ENCODE data around the gene ATPAF1. TPM values are rescaled to one million over a fixed set of nuclear protein-coding genes. Genes with fewer than 3 reads are reported as not detected.
A peak's percentile ranks its signal among the peaks of the same experiment; 100 is the strongest.

ATPAF1 gene
- total and polyA plus RNA-seq, 9 of the 15 experiments (the other 6 are each of a cell fraction or from before 2014, with no cell fraction given): 6.3 to 56.2 (median 27.4) TPM

DNA sequence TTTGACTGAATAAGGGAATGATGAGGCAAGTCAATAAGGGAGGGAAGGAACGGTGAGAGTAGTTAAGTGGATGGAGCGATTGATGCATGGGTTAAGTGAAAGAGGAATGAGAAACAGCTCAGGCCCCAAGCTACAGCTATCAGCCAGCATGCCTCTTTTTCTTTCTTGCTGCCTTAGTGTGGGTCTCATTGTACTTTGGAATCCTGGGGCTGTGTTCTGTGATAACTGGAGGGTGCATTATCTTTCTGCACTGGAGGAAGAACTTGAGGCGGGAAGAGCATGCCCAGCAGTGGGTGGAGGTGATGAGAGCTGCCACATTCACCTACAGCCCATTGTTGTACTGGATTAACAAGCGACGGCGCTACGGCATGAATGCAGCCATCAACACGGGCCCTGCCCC lies 4.5 kb upstream of the ATPAF1 start:
- BruUV-seq (replicated peaks): no TSS peak
- peaks cover 13 to 42% of the 10 kb centered on the region in 2 experiments; a peak in 4 of 5 replicates for H3K4me1 ChIP-seq (replicated peaks in 1 of 2; ENCODE audit: control insufficient read depth in 2 of 2, insufficient read depth in 2 of 2, low read length in 2 of 2)
- H3K4me3 ChIP-seq: no peak overlapping the region
- ATAC-seq (no peak), DNase-seq (ENCODE audit: extremely low read depth in 1 of 4, low spot score in 3 of 4) (peak in 1 of 4 experiments; percentile 18), FAIRE-seq (no peak)
- H4K20me1 ChIP-seq (replicated peaks; ENCODE audit: control insufficient read depth, insufficient read depth, low read length): no peaks in the 10 kb centered on the region
- H3K9ac ChIP-seq (ENCODE audit: insufficient read depth in 1 of 2, low read depth in 2 of 2, low read length in 2 of 2): peak overlapping the region in 1 of 2 experiments; percentile 47; a peak in 2 of 4 replicates
- no peaks in the 10 kb centered on the region for H3K27me3 ChIP-seq (ENCODE audit: control insufficient read depth in 2 of 2, insufficient read depth in 2 of 2, low read length in 2 of 2)
- H3K9me3 ChIP-seq (replicated peaks; ENCODE audit: control insufficient read depth, insufficient read depth, low read depth, low read length): no peaks in the 10 kb centered on the region
- TF ChIP-seq TCF3 (CRISPR knock-in tag; IDR thresholded peaks at IDR 0.05): peak; percentile 13; the same call in 1 of the 2 replicates
- no peak for TF ChIP-seq NFXL1 (CRISPR knock-in tag; IDR thresholded peaks at IDR 0.05)
- no peak for TF ChIP-seq XRCC4 (IDR thresholded peaks at IDR 0.05; ENCODE audit: extremely low read depth, insufficient read depth, insufficient read length)
- no peak for TF ChIP-seq EWSR1 (IDR thresholded peaks at IDR 0.05; ENCODE audit: borderline replicate concordance, low read depth, partially characterized antibody)
- TF ChIP-seq POLR2G (IDR thresholded peaks at IDR 0.05; ENCODE audit: low read depth, low read length): no peak
- TF ChIP-seq, protein P1, sequence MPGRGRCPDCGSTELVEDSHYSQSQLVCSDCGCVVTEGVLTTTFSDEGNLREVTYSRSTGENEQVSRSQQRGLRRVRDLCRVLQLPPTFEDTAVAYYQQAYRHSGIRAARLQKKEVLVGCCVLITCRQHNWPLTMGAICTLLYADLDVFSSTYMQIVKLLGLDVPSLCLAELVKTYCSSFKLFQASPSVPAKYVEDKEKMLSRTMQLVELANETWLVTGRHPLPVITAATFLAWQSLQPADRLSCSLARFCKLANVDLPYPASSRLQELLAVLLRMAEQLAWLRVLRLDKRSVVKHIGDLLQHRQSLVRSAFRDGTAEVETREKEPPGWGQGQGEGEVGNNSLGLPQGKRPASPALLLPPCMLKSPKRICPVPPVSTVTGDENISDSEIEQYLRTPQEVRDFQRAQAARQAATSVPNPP (IDR thresholded peaks at IDR 0.05; ENCODE audit: borderline replicate concordance, insufficient read depth, insufficient read length): no peak
- no peak for TF ChIP-seq ZNF253 (CRISPR knock-in tag; conservative IDR thresholded peaks at IDR 0.05)
- TF ChIP-seq ZNF407 (IDR thresholded peaks at IDR 0.05; ENCODE audit: low read depth): no peak
- TF ChIP-seq ZNF696 (CRISPR knock-in tag; conservative IDR thresholded peaks at IDR 0.05): no peak
- peak; percentile 17; the same call in 1 of the 2 replicates for TF ChIP-seq CBFA2T3 (IDR thresholded peaks at IDR 0.05)
- intact Hi-C loops (cut with micrococcal nuclease) (no loop called here), in situ Hi-C loops (cut with MboI) (no loop called here)
- H3K4me2 ChIP-seq (ENCODE audit: insufficient read depth, low read length): no peak overlapping the region
- H3K79me2 ChIP-seq (ENCODE audit: control insufficient read depth, insufficient read depth, low read length): peaks cover 4% of the 10 kb centered on the region; the same call in 2 of the 3 replicates
- POLR2A ChIA-PET: interaction anchor here (0.5 to 2.1 kb wide), 8 partner anchors 8 to 1719 kb away, joined by 3 to 8 read pairs (median 3); no protein-coding TSS in a partner anchor
- H3K27ac ChIP-seq (ENCODE audit: extremely low read depth, low read depth, low read length): no peak overlapping the region; the same call in 2 of the 3 replicates
- no peak overlapping the region for H2AFZ ChIP-seq (ENCODE audit: low read depth, low read length)
- WGBS (ENCODE audit: insufficient coverage, low coverage, missing lambda C conversion rate): 58% methylated on average over 8 of the region's 8 CpGs
- peaks cover 6% of the 10 kb centered on the region for H3K9me1 ChIP-seq (ENCODE audit: control insufficient read depth, insufficient read depth, low read length)
- H3K36me3 ChIP-seq (ENCODE audit: control insufficient read depth, insufficient read depth, low read length): peaks cover 37% of the 10 kb centered on the region; the same call in 2 of the 3 replicates
- CTCF ChIA-PET (ENCODE audit: low intra/inter-chr PET ratio): no interaction called here

Data from K562 (cell line).